ENCODE results near the gene ACAP1.
"Not testable (repeated sequence)": the region's sequence is repeated elsewhere in the genome, so short reads cannot be mapped to it uniquely, and the experiment has no call there.

The ACAP1 gene

GRCh38 chr17:7355573-7355972, 19.2 kb downstream of the ACAP1 start:
- DNase-seq (ENCODE audit: low read depth): no peak

GRCh38 chr17:7356072-7356549, 19.8 kb downstream of the ACAP1 start:
- DNase-seq (ENCODE audit: low read depth): peak; percentile 75

GRCh38 chr17:7356756-7357155, 20.4 kb downstream of the ACAP1 start:
- DNase-seq (ENCODE audit: low read depth): no peak

DNA sequence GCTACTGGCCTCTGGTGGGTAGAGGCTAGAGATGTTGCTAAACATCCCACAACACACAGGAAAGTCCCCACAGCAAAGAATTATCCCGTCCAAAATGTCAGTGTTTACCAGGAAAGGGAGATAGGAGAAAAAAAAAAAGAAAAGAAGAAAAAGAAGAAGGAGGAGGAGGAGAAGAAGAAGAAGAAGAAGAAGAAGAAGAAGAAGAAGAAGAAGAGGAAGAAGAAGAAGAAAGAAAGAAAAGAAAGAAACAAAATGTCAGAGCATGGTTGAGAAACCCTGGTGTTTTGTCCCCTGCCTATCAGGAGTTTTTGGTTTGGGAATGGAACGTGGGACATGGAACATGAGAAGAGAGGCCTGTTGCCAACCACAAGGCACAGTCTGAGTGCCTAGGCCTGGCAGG, 21.1 kb downstream of the ACAP1 start:
- DNase-seq (ENCODE audit: low read depth): no peak

DNA sequence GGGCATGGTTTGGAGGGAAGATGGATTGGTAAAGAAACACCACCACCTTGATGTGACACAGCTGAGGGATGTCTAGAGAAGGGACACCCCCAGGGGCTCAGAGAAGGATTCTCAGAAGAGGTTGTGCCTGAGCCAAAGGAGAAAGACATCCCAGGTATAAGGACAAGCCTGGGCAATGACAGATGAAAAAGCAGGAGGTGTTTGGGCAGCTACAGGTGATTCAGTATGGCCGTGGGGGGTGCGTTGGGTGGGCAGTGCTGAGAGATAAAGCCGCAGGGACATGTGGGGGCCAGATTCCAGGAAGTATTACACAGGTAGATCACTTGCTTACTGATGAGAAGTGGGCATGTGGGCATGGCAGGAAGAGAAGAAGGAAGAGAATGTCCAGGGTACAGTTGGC, 25.6 kb downstream of the ACAP1 start:
- no peak for DNase-seq (ENCODE audit: low read depth)

DNA sequence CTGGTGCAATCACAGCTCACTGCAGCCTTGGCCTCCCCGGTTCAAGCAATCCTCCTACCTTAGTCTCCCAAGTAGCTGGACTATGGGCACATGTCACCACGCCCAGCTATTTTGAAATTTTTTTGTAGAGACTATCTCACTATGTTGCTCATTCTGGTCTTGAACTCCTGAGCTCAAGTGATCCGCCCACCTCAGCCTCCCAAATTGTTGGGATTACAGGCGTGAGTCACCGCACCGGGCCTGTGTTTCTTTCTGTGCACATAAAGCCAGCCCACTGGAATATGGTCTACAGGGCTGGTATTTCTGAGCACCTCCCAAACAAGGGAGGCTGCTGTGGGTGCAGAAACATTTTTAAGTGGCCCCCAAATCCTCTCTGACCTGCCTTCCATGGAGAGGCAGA, 27.0 kb downstream of the ACAP1 start:
- no peak for DNase-seq (ENCODE audit: low read depth)

- not testable (repeated sequence) for DNase-seq (ENCODE audit: low read depth)
Observed at GRCh38 chr17:7365963-7366362, 29.6 kb downstream of the ACAP1 start.

- no peak for DNase-seq (ENCODE audit: low read depth)
Observed at GRCh38 chr17:7367083-7367482, 30.8 kb downstream of the ACAP1 start.

- no peak for DNase-seq (ENCODE audit: low read depth)
Observed at GRCh38 chr17:7367918-7368598, 31.7 kb downstream of the ACAP1 start.

DNA sequence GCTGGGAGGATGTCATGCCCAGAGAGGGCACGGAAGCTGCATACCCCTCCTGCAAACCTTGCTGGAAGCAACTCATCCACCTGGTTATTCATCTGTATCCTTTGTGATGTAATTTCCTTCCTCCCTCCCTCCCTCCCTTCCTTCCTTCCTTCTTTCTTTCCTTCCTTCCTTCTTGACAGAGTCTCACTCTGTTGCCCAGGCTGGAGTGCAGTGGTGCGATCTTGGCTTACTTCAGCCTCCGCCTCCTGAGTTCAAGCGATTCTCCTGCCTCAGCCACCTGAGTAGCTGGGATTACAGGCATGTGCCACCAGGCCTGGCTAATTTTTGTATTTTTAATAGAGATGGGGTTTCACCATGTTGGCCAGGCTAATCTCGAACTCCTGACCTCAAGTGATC, 32.3 kb downstream of the ACAP1 start:
- DNase-seq (ENCODE audit: low read depth): not testable (repeated sequence)

DNA sequence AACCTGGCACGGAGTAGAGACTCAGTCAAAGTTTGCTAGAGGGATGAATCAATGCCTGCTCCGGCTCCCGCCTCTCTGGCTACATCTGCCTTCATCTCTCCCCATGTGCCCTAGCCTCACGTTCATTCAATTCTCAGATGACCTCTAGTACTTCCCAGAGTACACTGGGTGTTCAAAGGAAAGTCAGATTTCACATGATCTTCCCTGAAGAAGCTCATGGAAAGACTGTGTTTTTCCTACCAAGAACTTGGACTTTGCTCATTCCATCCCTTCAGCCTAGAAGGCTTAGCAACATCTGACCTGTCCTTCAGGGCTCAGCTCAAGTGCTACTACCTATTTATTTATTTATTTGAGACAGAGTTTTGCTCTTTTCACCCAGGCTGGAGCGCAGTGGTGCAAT, 33.5 kb downstream of the ACAP1 start:
- no peak for DNase-seq (ENCODE audit: low read depth)

DNA sequence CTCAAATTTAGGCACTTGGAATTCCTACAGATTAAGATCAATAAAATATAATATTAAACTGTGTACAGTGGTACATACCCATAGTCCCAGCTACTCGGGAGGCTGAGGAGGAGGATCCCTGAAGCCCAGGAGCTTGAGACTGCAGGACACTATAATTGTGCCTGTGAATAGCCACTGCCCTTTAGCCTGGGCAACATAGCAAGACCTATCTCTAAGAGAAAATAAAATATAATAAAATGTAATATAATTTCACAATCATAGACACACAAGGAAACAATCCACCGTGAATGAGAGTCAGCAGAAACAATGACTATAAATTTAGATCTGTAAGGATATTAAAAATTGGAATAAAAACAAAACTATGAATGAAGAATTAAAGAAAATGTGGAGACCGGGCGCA, 34.5 kb downstream of the ACAP1 start:
- DNase-seq (ENCODE audit: low read depth): no peak

- DNase-seq (ENCODE audit: low read depth): no peak
Observed at GRCh38 chr17:7374353-7374752, 38.0 kb downstream of the ACAP1 start.

GRCh38 chr17:7379134-7379533, 42.8 kb downstream of the ACAP1 start:
- DNase-seq (ENCODE audit: low read depth): no peak

DNA sequence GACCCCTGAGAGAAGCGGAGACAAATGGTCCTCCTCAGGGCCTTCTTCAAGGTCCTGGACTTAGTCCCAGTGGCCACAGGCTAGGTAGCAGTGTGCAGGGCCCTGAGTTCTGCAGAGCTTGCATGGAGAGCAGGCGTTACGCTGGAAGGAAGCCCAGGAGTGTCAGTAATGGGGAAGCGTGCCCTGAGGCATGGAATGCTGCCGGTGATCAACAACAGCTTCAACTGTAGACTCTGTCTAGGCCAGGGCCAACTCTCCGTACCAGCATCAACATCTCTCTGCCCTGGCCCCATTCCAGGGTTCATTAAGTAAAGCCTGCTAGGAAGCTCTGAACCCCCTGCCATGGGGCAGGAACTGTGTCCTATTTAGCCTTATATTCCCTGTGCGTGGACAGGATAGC, 44.0 kb downstream of the ACAP1 start:
- no peak for DNase-seq (ENCODE audit: low read depth)

DNA sequence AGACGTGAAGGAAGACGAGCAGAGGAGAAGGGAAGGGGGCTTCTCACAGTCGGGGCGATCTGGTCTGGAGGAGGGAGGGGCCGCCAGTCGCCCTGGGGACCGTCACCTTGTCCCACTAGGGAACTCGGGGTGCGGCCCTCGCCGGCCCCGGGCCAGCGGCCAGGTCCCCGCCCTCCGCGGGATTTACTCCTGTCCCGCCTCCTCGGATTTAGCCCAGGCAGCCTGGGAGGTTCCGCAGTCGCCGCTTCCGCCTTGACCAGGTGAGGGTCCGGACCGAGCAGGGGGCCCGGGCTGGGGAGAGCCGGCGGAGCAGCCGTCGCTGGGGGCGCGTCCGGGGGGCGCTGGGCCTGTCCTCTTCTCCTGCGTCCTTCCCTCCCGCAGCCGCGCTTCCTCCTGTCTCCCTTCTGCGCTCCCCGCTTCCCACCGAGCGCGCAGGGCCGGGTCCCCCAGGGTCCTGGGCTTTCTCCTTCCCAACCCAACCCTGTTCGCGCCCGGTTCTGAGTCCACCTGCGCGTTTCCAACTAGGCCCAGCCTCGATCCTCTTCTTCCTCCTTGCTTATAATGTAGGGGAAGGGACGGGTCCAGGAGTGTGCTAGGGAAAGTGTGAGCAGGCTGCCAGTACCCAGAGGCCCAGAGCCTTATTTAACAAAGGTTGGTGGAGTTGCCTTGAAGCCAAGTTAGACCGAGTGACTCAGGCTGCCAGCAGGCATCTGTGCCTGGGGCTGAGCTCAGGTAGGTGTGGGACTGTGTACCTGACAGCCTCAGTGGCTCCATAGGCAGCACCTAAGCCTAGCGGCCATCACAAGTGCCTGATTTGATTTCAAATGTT, 44.7 kb downstream of the ACAP1 start, which contains the start of gene TNK1:
TSS of gene TNK1 (plus strand) at position 235 of the 829 bp plus-strand sequence. CDS start 1,838 bp downstream, outside the sequence.
- DNase-seq (ENCODE audit: low read depth): no peak

DNA sequence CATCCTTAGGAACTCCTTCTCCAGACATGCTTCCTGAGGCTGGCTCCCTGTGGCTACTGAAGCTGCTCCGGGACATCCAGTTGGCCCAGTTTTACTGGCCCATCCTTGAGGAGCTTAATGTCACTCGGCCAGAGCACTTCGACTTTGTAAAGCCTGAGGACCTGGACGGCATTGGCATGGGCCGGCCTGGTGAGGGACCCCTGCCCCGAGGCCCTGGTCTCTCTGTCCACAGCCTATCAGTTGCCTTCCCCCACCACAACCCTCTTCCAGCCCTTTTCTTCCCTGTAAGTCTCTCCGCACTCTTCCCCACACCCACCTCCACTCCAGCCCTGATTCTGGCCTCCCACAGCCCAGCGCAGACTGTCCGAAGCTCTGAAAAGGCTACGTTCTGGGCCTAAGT, 46.6 kb downstream of the ACAP1 start:
- DNase-seq (ENCODE audit: low read depth): no peak

- DNase-seq (ENCODE audit: low read depth): no peak
Observed at GRCh38 chr17:7383371-7383741, 47.0 kb downstream of the ACAP1 start.

DNA sequence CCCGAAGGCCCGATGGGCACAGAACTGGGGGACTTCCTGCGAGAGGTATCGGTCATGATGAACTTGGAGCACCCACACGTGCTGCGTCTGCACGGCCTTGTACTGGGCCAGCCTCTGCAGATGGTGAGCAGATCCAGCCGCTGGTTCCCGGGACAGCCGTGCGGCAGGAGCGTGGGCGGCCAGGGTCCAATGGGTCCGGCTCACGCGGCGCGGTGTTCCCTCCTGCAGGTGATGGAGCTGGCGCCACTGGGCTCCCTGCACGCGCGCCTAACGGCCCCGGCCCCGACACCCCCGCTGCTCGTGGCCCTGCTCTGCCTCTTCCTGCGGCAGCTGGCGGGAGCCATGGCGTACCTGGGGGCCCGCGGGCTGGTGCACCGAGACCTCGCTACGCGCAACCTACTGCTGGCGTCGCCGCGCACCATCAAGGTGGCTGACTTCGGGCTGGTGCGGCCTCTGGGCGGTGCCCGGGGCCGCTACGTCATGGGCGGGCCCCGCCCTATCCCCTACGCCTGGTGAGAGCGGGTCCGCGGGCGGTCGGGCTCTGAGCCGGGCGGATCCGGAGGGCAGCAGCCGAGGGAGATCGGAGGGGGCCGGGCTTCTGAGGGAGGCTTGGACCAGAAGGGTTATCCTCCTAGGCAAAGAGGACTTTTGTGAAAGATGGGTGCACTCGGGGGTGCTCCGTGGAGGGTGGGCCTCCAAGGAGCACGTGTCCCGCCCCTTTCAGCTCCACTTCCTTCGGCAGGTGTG, 47.6 kb downstream of the ACAP1 start:
- DNase-seq (ENCODE audit: low read depth): peak; percentile 70

DNA sequence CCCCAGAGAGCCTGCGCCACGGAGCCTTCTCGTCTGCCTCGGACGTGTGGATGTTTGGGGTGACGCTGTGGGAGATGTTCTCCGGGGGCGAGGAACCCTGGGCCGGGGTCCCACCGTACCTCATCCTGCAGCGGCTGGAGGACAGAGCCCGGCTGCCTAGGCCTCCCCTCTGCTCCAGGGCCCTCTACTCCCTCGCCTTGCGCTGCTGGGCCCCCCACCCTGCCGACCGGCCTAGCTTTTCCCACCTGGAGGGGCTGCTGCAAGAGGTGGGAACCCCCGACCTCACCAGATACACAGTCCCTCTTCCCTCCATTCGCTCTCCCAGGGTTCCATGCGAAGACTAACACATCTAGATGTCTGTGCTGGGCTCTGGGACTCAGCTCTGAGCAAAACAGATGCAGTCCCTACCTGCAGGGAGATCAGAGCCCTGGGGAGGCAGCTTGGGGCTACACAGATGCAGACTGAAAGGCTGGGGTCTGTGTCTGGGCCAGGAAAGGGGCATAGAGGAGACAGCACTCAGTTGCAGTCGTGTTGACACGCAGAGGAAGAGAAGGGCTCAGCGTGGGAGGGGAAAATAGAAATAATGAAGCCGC, 48.3 kb downstream of the ACAP1 start:
- no peak for DNase-seq (ENCODE audit: low read depth)

GRCh38 chr17:7388856-7389255, 52.5 kb downstream of the ACAP1 start:
- no peak for DNase-seq (ENCODE audit: low read depth)

Measured in T follicular helper cell (primary cell).